Hematopoietic multipotent progenitor cell treated with erythropoietin and hydrocortisone succinate and interleukin-3 and kit ligand, for 6 days (in vitro differentiated cells): ENCODE results near the gene ATP2C2.
"Not testable (repeated sequence)": the region's sequence is repeated elsewhere in the genome, so short reads cannot be mapped to it uniquely, and the experiment has no call there.

ENCODE experiments used
- DNase-seq: peaks from one replicate; pipeline ENCODE4 v3.0.0-alpha.2; 2015

Gene ATP2C2, protein sequence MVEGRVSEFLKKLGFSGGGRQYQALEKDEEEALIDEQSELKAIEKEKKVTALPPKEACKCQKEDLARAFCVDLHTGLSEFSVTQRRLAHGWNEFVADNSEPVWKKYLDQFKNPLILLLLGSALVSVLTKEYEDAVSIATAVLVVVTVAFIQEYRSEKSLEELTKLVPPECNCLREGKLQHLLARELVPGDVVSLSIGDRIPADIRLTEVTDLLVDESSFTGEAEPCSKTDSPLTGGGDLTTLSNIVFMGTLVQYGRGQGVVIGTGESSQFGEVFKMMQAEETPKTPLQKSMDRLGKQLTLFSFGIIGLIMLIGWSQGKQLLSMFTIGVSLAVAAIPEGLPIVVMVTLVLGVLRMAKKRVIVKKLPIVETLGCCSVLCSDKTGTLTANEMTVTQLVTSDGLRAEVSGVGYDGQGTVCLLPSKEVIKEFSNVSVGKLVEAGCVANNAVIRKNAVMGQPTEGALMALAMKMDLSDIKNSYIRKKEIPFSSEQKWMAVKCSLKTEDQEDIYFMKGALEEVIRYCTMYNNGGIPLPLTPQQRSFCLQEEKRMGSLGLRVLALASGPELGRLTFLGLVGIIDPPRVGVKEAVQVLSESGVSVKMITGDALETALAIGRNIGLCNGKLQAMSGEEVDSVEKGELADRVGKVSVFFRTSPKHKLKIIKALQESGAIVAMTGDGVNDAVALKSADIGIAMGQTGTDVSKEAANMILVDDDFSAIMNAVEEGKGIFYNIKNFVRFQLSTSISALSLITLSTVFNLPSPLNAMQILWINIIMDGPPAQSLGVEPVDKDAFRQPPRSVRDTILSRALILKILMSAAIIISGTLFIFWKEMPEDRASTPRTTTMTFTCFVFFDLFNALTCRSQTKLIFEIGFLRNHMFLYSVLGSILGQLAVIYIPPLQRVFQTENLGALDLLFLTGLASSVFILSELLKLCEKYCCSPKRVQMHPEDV

DNA sequence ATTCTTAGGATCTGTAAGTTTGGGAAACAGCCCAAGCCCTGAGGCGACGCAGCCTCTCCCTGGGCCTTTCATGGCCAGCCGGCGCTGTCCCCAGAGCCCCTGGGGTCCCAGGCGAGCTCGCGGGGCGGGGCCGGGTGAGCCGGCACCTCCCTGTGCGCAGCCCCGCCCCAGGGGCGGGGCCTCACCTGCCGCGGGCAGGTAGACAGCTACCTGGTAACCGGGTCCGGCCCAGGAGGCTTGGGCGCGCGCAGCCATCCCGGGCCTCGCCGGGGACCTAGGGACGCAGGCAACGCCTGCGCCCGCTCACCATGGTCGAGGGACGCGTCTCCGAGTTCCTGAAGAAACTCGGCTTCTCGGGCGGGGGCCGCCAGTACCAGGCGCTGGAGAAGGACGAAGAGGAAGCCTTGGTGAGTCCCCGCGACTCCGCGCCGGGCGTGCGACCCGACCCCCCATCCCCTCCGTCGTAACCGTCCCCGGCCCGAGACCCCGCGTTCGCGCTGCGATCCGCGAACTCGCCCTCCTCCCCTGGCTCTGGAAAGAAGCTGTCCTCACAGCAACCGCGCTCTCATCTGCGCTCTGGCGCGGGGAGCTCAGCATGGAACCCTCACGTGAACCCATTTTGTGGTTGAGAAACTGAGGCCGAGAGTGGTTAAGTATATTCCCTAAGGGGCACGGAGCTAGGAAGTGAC lies at the start of gene ATP2C2:
Gene ATP2C2, plus strand, starts transcription at position 231 of the 689 bp plus-strand sequence. Its CDS starts 78 bp downstream, at position 309.
- no peak for DNase-seq

DNA sequence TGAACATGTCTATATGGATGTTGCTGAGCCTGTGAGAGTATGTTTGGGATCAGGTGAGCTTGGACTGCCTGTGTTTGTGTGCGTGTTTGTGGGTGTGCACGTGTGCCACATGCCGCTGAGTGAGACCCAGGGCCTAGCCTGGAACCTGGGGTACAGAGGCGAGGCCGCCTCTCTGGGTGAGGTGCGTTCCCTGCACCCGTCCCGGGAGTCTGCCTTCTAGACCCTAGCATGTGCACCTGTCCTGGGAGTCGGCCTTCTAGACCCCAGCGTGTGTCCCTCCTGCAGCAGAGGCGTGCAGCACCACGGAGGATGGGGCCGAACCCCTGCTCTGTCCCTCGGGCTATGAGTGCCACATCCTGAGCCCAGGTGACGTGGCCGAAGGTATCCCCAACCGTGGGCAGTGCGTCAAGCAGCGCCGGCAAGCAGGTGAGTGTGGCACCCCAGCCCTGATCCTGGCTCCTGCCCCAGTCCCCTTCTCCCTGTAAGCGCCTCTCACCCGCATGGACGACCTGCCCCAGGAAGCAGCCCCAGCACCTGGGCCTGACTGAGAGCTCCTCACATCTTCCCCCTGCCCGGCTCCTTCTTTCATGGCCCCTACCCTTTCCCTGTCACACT lies 49.1 kb upstream of the ATP2C2 start:
- no peak for DNase-seq

GRCh38 chr16:84320511-84320910 lies 47.8 kb upstream of the ATP2C2 start:
- DNase-seq, result no peak

DNA sequence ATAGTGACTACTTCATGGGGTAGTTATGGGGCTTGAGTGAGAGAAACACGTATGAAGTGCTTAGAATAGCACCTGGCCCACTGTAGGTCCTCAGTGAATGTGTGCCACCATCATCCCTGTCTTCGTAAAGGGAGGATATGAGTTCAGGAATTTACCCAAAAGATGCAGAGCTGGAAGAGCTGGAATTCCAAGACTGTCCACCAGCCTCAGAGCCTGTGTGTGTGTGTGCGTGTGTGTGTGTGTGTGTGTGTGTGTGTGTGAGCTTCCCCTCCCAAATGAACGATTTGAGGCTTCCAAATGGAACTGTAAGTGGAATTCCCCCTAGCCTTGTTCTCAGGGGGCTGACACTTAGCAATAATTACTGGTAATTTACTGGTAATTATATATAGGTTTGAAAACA lies 46.4 kb upstream of the ATP2C2 start:
- DNase-seq, result no peak

DNA sequence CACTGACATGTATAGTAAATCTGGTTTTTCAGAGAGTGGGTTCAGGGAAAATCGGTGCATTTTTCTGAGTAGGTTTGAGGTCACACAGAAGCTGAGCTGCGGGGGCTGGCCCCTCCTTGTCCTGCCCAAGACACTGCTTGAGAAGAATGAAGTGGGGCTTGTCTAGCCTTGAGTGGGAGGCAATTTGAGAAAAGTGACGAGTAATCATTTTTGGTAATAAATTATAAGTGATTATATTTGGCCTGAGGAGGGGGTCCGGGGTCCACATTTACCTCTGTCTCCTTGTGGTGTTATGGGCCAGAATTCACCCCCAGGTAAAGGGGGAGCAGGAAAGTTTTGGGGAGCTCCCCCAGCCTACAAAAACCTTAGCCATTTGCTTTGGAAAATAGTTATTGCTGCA lies 45.6 kb upstream of the ATP2C2 start:
- DNase-seq, result no peak

DNA sequence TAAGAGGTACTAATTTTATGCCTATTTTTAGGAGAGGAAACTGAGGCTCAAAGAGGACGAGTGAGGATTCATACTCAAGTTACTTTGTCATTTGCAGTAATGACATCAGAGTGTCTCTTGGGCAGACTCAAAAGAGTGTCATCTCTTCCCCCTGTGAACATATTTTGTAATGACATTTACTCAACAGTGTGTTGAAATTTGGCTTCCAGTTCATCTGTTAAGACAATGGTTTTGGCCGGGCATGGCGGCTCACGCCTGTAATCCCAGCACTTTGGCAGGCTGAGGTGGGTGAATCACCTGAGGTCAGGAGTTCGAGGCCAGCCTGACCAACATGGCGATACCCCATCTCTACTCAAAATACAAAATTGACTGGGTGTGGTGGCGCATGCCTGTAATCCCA lies 44.7 kb upstream of the ATP2C2 start:
- DNase-seq, result no peak

GRCh38 chr16:84324434-84325262 lies 43.7 kb upstream of the ATP2C2 start:
- DNase-seq, result no peak

- no peak for DNase-seq
These were observed 41.8 kb upstream of the ATP2C2 start for GRCh38 chr16:84326545-84326944.

GRCh38 chr16:84327926-84328505 lies 40.3 kb upstream of the ATP2C2 start:
- no peak for DNase-seq

GRCh38 chr16:84329016-84329415 lies 39.3 kb upstream of the ATP2C2 start:
- no peak for DNase-seq

DNA sequence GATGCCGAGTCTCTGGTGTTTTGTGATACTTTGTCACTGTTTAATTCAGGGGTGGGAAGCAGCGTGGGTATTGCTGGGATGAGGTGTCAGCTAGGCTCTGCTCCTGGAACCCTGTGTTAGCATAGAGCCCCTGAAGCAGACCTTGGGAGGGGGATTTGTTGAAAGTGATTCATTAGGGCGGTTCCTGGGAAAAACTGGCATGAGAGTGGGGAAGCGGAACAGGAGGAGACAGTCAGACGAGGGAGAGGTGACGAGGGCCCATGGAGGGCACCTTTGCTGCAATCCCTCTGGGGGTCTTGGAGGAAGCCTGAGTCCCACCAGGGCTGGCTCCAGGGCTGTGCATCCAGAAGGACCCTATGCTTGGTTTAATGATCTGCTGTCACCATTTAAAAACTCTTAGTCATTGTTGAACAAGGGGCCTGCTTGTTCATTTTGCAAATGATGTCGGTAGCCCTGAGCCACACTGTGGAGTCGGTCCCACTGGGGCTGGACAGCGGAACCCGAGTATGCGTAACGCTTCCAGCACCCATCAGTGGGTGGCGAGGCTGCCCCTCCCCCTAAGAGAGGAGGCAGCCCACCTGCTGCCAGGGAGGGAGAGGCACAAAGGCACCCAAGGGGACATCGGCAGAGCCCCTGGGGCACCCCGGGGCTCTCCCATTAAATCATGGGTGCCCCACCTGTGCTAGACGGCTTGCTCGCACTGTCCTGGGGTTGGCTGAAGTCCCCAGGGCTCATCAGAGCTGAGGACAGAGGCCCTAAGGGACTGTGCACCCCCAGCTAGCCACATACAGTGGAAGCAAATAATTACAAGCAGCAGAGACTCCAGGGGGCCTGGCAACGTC lies 38.3 kb upstream of the ATP2C2 start:
- no peak for DNase-seq

- no peak for DNase-seq
These were observed 37.7 kb upstream of the ATP2C2 start for GRCh38 chr16:84330685-84331050.

- DNase-seq, result no peak
These were observed 36.1 kb upstream of the ATP2C2 start for GRCh38 chr16:84331998-84332780.

DNA sequence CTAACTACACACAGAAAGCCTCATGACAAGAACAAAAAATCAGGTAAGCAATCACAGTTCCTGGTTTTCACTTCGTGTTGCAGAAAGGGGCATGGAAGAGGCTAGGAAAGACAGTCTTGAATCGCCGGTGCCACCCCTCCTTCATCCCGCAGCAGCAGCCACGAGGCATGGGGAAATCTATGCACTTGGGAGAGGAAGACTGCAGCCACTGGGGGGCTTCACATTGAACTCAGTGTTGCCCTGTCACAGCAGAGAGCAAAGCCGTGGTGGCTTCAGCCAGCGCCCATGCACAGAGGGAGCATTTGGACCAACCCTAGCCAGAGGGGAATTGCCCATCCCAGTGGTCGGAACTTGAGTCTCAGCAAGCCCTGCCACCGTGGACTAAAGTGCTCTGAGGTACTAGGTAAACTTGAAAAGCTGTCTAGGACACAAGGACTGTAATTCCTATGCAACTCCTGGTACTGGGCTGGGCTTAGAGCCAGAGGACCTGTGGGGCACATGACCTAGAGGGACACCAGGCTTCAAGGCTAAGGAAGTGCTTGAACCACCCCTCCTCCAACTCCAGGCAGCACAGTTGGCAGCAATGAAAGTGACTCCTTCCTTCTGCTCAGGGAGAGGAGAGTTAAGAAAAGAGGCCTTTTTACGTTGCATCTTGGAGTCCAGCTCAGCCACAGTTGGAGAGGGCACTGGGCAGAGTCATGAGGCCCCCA lies 35.2 kb upstream of the ATP2C2 start:
- DNase-seq, result no peak

GRCh38 chr16:84334058-84334457 lies 34.3 kb upstream of the ATP2C2 start:
- DNase-seq, result no peak

GRCh38 chr16:84334482-84334881 lies 33.9 kb upstream of the ATP2C2 start:
- no peak for DNase-seq

DNA sequence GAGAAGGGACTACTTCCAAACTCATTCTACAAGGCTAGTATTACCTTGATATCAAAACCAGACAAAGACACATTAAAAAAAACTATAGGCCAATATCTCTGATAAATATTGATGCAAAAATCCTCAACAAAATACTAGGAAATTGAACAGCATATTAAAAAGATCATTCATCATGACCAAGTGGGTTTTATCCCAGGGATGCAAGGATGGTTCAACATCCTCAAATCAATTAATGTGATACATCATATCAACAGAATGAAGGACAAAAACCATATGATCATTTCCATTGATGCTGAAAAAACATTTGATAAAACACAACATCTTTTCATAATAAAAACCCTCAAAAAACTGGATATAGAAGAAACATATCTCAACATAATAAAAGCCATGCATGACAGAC lies 31.1 kb upstream of the ATP2C2 start:
- not testable (repeated sequence) for DNase-seq

GRCh38 chr16:84339311-84339710 lies 29.0 kb upstream of the ATP2C2 start:
- no peak for DNase-seq

GRCh38 chr16:84339766-84340165 lies 28.6 kb upstream of the ATP2C2 start:
- no peak for DNase-seq
